HepG2 (cell line): ENCODE measurements around the gene ANLN.

Experiments used
- CTCF ChIP-seq: sonication (generic); formaldehyde crosslinking; IDR thresholded peaks from 2 replicates; pipeline ENCODE4 v1.5.0; 2020; ENCODE audit warnings: mild to moderate bottlenecking, missing genetic modification reagents, moderate library complexity
- ELF4 ChIP-seq: sonication (generic); formaldehyde crosslinking; IDR thresholded peaks from 2 replicates; pipeline ENCODE4 v1.5.0; 2020; ENCODE audit warnings: missing genetic modification reagents, mild to moderate bottlenecking, moderate library complexity, borderline replicate concordance
- HOMEZ ChIP-seq: IDR thresholded peaks from 2 replicates; pipeline ENCODE4 v1.6.1; 2016; ENCODE audit warnings: low read depth
- NFE2L1 ChIP-seq: sonication (generic); formaldehyde crosslinking; IDR thresholded peaks from 2 replicates; pipeline ENCODE4 v1.4.0; 2020; ENCODE audit warnings: missing genetic modification reagents, mild to moderate bottlenecking, borderline replicate concordance
- POLR2A ChIP-seq, 2 experiments: IDR thresholded peaks; 2 replicates each; pipeline ENCODE4 v1.6.1; 2011; ENCODE audit warnings: low read depth in 2 of 2, low read length in 2 of 2, mild to moderate bottlenecking in 1 of 2, moderate library complexity in 1 of 2; ENCODE audit not compliant: insufficient read depth in 1 of 2
- RERE ChIP-seq: IDR thresholded peaks from 2 replicates; pipeline ENCODE4 v1.6.1; 2016; ENCODE audit warnings: low read depth, missing genetic modification reagents, missing compliant biosample characterization

GRCh38 chr7:36487756-36488336, 98.2 kb downstream of the ANLN start:
- no peak for TF ChIP-seq RERE (CRISPR knock-in tag)
- no peak for TF ChIP-seq POLR2A (IDR thresholded peaks at IDR 0.05; ENCODE audit: insufficient read depth in 1 of 2, low read depth in 2 of 2, low read length in 2 of 2)
- no peak for TF ChIP-seq HOMEZ (CRISPR knock-in tag)
- TF ChIP-seq CTCF, result peak; percentile 80
- TF ChIP-seq ELF4 (CRISPR knock-in tag), result no peak
- TF ChIP-seq NFE2L1, result no peak
